ENCODE measurements around the gene IFRD2.
"Not testable (repeated sequence)": the region's sequence is repeated elsewhere in the genome, so short reads cannot be mapped to it uniquely, and the experiment has no call there.

The IFRD2 gene

DNA sequence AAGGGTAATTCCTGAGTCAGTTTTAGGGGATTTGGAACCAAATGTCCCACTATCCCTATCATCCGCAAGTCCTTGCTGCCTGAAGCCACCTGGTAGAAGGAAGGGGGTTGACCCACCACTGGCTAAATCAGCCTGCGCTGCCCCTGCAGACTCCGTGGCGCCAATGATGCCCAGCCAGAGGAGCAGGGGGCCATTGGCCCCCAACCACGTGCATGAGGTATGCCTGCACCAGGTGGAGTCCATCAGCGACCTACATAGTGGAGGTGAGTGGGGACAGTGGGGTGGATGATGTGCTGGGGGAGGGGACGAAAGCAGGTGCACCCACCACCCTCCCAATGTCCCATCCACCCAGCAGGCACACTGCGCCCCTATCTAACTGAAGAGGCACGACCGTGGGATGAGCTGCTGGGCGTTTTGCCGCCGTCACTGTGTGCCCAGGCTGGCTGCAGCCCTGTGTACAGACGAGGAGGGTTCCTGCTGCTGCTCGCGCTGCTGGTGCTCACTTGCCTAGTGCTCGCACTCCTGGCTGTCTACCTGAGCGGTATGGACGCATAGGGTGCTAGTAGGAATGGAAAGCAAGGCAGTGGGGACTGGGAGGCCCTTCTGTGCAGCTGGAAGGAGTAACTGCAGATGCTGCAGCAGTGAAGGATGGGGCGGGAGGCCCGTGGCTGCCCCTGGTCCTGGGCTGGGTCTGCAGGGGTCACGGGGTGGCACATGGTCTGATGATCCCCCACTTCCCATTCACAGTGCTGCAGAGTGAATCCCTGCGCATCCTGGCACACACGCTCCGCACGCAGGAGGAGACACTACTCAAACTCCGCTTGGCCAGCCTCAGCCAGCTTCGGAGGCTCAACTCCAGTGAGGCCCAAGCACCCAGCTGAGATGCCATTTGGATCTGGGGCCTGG is 5.7 kb downstream of the IFRD2 start:
- no peak for DNase-seq (ENCODE audit: low read depth)

DNA sequence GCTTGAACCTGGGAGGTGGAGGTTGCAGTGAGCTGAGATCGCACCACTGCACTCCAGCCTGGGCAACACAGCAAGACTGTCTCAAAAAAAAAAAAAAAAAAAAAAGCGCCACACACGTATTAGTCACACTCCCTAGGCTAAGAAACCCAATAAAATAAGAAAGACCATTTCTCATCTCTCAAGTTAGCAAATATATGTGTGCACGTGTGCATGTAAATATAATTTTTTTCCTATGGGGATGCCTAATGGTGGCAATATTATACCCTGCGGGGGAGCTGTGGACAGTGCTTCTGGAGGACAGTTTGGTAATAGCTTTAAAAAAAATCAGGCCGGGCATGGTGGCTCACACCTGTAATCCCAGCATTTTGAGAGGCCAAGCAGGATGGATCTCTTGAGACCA is 8.1 kb downstream of the IFRD2 start:
- DNase-seq (ENCODE audit: low read depth) = not testable (repeated sequence)

DNA sequence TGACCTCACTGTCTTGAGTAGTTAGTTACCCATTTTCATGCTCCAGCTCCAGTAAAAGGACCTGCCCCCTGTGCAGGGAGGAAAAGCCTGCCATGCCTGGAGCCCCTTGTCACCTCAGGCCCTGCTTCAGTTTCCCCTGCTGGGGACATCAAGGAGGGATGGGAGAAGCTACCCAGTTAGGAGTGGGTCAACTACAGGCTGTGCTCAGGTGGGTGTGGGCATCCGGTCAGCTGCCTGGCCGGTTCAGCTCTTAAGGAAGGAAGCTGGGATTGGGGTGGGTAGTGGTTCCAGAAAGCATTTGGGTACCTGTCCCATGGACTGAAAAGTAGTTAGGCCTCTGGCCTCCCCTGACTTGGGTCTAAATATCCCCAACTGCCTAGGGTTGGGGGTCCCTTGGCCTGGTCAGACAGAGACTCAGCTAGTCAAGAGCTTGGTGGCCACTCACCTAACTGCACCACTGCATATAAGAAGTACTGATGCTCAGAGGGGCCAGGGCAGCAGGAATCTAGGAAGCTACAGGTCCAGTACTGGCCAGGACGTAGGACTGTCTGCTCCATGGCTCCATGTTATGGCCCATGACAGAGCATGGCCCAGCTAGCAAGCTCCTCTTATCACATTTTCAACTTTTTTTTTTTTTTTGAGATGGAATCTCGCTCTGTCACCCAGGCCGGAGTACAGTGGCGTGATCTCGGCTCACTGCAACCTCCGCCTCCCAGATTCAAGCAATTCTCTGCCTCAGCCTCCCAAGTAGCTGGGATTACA is 12.8 kb downstream of the IFRD2 start:
- DNase-seq (ENCODE audit: low read depth) = no peak

DNA sequence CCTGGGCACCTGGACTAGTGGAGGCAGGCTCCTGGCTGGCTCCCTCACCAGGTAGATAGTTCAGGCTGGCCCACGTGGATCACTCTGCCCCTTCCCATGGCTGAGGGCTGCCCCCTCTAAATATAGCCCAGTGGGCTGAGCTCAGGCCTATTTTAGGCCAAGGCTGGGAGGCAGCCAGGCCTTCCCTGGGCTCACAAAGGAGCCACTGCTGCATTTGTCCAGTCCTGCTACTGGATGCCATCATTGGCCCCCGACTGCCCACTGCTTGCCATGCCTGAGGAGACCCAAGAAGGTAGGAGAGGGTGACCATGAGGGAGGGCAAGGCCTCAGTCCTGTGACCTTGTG is 13.4 kb downstream of the IFRD2 start, which contains the start of gene LSMEM2:
Gene LSMEM2, plus strand, starts transcription at position 208 of the 345 bp plus-strand sequence. Its CDS starts 27 bp downstream, at position 235.
- no peak for DNase-seq (ENCODE audit: low read depth)

DNA sequence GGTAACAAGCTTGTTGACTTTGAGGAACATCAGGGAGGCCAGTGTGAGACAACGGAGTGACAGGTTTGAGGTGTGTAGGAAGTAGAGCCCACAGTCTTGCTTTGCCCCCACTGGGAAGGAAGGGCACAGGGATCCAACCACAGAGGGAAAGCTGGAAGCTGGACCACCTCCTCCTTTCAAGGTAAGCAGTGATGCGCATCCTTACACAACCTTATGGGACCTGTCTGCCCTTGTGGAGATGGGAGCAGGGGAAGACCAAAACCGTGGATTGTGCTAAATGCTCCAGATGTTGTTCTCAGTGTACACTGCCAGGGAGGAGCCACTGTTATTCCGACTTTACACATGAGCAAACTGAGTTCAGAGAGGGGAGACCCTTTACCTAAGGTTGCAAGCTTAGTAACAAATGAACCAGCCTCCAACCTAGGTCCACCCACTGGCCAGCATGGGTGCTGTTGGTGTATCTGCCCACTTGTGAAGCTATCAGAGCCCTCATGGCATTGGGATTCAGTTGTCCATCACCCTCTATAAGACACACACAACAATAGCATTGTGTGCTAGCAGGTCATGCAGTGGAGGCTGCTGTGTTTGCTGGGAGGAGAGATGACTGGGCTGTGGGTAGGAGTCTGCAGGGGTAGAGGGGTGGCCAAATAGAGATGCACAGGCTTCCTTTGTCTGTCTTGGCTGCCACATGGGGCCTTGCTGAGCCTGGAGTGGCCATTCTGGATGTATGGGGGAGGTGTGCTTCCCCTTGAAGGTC is 13.9 kb downstream of the IFRD2 start:
- no peak for DNase-seq (ENCODE audit: low read depth)

DNA sequence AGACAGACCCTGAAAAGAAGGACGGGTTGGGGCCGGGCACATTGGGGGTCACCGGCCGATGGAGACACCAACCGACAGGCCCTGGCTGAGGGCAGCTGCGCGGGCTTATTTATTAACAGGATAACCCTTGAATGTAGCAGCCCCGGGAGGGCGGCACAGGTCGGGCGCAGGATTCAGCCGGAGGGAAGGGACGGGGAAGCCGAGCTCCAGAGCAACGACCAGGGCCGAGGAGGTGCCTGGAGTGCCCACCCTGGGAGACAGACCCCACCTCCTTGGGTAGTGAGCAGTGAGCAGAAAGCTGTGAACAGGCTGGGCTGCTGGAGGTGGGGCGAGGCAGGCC is 15.5 kb downstream of the IFRD2 start:
- no peak for DNase-seq (ENCODE audit: low read depth)

DNA sequence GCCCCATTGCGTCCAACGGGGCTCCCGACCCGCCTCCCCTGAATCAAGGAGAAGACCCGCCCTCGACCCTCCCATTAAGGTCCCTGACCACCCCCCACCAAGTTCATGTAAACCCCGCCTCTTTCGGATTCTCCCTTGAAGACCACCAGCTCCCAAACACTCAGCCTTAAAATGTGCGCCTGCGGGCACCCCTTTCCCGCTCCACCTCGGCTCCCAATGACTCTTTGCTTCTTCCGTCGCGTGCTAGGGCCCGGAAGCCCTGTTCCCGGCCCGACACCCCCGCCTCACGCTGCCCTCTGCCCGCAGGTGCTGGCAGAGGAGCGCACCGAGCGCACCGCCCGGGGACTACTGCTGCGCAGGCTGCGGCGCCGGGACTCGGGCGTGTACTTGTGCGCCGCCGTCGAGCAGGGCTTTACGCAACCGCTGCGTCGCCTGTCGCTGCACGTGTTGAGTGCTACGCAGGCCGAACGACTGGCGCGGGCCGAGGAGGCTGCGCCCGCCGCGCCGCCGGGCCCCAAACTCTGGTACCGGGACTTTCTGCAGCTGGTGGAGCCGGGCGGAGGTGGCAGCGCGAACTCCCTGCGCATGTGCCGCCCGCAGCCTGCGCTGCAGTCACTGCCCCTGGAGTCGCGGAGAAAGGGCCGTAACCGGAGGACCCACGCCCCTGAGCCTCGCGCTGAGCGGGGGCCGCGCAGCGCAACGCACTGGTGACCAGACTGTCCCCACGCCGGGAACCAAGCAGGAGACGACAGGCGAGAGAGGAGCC is 16.1 kb downstream of the IFRD2 start:
- DNase-seq (ENCODE audit: low read depth) = no peak

DNA sequence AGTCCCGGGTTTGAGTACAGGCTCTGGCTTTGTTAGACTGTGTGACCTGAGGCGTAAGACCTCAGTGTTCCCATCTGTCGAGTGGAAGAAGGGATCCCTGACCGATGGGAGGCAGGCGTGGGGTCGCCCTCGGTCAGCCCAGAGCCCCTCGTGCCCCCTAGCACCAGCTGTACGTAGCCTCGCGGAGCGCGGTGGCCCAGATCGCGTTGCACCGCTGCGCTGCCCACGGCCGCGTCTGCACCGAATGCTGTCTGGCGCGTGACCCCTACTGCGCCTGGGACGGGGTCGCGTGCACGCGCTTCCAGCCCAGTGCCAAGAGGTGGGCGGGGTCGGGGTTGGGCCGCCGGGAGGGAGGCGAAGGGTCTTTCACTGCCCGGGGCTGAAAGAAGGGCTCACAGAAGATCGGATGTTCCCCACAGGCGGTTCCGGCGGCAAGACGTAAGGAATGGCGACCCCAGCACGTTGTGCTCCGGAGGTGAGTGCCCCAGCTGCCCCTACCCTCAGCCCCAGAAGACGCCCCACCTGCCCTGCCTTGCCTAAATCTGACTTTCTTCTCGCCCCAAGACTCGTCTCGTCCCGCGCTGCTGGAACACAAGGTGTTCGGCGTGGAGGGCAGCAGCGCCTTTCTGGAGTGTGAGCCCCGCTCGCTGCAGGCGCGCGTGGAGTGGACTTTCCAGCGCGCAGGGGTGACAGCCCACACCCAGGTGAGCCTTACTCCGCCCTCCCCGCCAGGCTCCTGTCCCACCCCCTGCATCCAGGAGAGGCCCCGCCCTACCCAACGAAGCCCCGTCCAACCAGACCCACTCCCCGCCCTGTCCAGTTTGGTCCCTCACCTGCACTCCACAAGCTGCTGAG is 16.9 kb downstream of the IFRD2 start:
- no peak for DNase-seq (ENCODE audit: low read depth)

DNA sequence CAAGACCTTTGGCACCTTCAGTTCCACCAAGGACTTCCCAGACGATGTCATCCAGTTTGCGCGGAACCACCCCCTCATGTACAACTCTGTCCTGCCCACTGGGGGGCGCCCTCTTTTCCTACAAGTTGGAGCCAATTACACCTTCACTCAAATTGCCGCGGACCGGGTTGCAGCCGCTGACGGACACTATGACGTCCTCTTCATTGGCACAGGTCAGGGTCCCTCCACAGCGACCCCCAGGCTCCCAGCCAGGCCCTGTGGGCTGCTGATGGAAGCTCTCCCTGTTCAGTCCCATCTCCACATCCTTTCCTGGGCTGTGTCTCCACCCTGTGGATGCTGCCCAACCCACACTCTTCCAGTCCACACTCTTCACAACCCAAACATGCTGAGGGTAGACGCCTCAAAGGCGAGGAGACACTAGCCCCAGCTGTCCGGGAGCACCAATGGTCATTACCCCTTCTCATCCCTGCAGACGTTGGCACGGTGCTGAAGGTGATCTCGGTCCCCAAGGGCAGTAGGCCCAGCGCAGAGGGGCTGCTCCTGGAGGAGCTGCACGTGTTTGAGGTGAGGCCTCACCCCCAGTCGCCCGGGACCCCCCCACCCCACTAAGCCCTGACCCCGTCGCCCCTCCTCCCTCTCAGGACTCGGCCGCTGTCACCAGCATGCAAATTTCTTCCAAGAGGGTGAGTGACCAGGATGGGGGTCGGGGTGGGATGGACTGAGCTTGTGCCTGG is 17.7 kb downstream of the IFRD2 start:
- peak; percentile 58 for DNase-seq (ENCODE audit: low read depth)

DNA sequence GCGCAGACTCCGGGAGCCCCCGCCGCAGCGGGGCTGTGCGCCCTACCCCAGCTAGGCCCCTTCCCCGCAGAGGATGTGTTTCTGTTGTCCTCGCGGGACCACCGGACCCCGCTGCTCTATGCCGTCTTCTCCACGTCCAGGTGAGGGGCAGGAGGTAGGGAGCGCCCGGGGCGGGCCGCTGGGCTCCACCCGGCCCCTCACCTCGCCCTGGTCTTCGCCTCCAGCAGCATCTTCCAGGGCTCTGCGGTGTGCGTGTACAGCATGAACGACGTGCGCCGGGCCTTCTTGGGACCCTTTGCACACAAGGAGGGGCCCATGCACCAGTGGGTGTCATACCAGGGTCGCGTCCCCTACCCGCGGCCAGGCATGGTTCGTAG is 18.6 kb downstream of the IFRD2 start:
- no peak for DNase-seq (ENCODE audit: low read depth)

DNA sequence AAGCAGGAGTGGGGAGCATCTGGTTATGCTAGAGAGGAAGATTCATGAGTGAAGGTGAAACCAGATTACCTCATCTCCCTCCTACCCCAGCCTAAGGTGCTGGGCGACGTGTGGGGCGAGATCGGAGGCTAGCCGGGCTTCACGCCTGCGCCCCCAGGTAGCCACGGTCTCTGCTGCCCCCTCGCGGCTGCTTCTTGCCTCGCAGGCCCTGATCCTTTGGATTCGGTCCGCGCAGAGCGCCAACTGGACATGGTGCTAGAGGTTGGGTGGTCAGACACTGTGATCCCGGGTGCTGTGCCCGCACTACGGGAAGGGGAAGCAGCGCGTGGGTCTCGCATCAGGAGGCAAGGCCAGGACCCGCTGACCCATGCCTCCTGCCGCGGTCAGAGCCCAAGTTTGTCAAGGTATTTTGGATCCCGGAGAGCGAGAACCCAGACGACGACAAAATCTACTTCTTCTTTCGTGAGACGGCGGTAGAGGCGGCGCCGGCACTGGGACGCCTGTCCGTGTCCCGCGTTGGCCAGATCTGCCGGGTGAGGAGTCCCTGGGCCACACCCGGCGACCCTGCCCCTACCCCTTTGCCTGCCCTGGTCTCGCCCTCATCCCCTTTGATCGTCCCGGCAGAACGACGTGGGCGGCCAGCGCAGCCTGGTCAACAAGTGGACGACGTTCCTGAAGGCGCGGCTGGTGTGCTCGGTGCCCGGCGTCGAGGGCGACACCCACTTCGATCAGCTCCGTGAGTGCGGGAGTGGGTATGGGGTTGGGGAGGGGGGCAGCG is 19.1 kb downstream of the IFRD2 start:
- peak; percentile 70 for DNase-seq (ENCODE audit: low read depth)

DNA sequence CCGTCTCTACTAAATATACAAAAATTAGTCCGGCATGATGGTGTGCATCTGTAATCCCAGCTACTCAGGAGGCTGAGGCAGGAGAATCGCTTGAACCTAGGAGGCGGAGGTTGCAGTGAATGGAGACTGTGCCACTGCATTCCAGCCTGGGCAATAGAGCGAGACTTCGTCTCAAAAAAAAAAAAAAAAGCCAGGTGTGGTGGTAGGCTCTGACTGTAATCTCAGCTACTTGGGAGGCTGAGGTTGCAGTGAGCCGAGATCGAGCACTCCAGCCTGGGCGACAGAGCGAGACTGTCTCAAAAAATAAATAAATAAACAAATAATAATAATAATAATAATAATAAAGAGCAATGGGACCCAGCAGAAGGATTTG is 19.7 kb downstream of the IFRD2 start:
- DNase-seq (ENCODE audit: low read depth) = not testable (repeated sequence)

DNA sequence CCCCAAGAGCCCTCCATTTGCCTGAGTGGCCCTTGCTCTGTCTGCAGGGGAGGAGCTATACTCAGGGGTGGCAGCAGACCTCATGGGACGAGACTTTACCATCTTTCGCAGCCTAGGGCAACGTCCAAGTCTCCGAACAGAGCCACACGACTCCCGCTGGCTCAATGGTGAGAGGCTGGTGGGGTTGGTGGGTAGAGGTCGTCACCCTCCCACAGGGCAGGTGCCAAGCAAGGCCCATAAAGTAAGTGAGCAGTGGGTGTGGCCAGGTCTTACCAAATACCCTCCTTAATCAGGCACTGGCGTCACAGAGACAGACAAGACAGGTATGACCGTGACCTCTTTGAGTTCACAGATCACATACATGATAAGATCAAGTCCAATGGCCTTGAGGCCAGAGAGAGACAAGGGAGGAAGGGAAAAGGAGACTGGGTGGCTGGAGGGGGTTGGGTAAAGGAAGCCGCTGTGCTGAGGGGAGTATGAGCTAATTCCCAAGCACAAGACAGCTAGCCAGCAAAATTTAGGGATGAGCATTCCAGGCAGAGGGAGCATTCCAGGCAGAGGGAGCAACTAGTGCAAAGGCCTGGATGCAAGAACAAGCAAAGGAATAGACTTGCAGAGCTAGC is 20.8 kb downstream of the IFRD2 start:
- no peak for DNase-seq (ENCODE audit: low read depth)

DNA sequence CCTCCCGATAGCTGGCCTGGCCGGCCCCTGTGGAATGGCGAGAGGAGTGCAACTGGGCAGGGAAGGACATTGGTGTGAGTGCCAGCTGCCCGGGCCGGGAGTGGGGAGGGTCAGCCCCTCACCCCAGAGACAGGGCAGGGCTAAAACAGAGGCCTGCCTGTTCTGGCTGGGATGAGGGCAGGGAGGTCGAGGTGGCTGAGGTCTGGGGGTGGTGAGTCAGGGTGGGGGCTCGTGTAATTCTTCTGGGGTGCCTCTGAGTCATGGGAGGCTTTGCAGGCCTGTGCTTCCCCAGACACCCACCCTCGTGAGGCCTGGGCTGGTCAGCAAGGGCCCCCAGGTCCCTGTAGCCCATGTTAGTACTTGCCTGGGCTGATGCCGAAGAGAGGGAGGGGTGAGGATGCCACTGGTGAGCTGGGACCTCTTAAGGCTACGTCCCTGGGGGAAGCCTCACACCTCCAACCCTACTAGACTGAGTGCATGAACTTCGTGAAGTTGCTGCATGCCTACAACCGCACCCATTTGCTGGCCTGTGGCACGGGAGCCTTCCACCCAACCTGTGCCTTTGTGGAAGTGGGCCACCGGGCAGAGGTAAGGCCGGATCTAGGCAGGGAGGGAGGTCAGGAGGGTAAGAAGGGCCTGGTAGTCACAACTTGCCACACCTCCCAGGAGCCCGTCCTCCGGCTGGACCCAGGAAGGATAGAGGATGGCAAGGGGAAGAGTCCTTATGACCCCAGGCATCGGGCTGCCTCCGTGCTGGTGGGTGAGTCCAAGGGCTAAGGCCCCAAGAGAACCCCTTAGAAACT is 21.6 kb downstream of the IFRD2 start:
- no peak for DNase-seq (ENCODE audit: low read depth)

DNA sequence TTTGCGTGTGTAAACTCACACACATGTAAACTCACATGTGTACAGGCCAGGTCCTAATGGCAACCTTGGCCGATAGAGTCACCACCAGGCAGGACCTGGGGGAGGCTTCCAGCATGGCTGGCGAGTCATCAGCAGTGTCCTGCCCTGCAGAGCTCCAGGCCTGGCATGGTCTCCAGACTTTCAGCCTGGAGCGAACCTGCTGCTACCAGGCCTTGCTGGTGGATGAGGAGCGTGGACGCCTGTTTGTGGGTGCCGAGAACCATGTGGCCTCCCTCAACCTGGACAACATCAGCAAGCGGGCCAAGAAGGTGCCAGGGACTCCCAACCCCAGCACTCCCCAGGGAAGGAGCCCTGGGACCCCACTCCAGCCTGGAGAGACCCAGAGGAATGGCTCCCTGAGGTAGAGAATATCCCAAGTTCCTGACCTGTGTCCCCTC is 22.2 kb downstream of the IFRD2 start:
- no peak for DNase-seq (ENCODE audit: low read depth)

DNA sequence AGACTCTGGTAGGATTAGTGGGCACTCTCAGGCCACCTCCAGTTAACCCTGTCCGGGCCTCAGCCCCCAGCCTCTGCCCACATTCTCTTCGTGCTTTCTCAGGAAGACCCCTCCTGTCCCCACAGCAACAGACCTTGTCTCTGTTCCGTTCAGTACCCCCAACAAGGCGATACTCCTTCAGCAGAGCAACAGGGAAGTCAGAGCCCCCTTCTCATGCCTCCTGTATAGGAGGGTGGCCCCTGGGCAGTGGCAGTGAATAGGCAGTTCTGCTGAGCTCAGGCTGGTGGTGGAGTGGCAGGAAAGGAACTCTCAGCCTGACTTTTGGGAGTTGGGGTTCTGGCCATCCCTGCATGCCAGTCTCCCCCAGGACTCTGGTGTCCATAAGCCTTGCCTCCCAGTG is 22.8 kb downstream of the IFRD2 start:
- no peak for DNase-seq (ENCODE audit: low read depth)

DNA sequence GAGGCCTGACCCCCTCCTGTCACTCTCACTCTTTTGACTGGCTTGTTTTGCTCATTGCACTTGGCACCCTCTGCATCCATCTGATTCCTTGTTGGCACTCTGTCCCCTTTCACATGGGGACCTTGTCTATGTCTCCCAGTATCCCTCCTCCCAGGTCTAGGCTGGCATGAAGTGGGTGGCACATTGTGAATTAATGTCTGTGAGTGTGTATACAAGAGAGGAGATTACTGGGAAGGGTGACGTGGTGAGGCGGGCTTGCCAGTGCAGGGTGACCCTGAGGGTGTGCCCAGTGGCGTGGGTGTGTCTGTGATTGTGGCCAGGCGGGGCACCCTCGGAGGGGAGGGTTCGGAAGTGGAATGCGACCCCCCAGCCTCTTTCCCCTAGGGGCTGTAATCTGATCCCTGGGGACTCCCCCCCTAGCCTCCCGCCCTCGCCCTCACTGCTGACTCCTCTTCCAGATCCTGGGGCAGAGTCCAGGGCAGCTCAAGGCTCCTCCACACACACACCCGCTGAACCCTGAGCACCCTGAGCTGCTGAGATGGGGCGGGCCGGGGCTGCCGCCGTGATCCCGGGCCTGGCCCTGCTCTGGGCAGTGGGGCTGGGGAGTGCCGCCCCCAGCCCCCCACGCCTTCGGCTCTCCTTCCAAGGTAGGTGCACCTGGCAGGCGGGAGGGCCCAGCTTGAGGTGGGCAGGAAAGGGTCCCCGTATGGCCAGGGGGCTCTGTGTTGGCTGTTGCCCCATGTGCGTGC is 23.4 kb downstream of the IFRD2 start, which contains the start of gene SEMA3B:
Gene SEMA3B, plus strand, starts transcription at position 445 of the 749 bp plus-strand sequence. Its CDS starts 94 bp downstream, at position 539.
- no peak for DNase-seq (ENCODE audit: low read depth)

All from T follicular helper cell (primary cell).